WERI-Rb-1 (cell line): ENCODE data around the gene TFDP1.

Source experiments
- DNase-seq: peaks from one replicate; pipeline ENCODE4 v3.0.0-alpha.2; 2020
- H3K27ac ChIP-seq: fragments of 250-450 bp; sonication (Bioruptor Pico); 2 replicates; pipeline ENCODE4 v1.5.1; 2020; ENCODE audit warnings: mild to moderate bottlenecking, moderate library complexity
- H3K27me3 ChIP-seq: fragments of 250-450 bp; sonication (Bioruptor Pico); 2 replicates; pipeline ENCODE4 v1.5.1; 2021; ENCODE audit warnings: mild to moderate bottlenecking, low read depth, moderate library complexity; ENCODE audit not compliant: insufficient read depth, severe bottlenecking
- H3K36me3 ChIP-seq: fragments of 250-450 bp; sonication (Bioruptor Pico); 2 replicates; pipeline ENCODE4 v1.5.1; 2020; ENCODE audit warnings: mild to moderate bottlenecking, moderate library complexity
- H3K4me3 ChIP-seq: 2 replicates; pipeline ENCODE4 v1.5.1; 2011; ENCODE audit warnings: low read depth, mild to moderate bottlenecking, control low read depth, low read length
- H3K9me3 ChIP-seq: fragments of 250-450 bp; sonication (Bioruptor Pico); 2 replicates; pipeline ENCODE4 v1.5.1; 2021; ENCODE audit warnings: mild to moderate bottlenecking, moderate library complexity; ENCODE audit not compliant: severe bottlenecking
- CTCF ChIP-seq: IDR thresholded peaks from 2 replicates; pipeline ENCODE4 v1.5.1; 2011; ENCODE audit warnings: low read depth, mild to moderate bottlenecking, control low read depth, inconsistent platforms, low read length

Gene TFDP1

DNA sequence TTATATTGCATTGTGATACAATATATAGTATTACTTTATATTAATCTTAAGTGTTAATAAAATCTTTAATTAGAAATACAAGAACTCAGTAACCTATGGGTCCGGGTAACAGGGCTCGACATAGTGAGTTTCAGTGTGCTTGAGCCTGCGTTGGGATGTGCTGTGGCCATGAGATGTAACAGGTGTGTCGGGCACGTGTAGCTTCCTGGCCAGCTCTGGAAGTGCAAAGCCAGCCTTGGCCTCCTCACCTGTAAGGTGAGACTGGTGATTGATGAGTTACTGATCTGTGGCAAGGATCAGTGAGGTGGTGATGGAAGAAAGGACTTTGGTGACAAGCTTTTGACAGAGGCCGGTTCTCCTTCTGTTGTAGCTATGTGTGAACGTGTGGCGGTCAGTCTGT is 54.3 kb downstream of the TFDP1 start:
- Histone ChIP-seq H3K27me3 (no peaks in the 10 kb centered on the region), H3K36me3 (peaks cover 88% of the 10 kb centered on the region), H3K27ac (no peak overlapping the region), H3K4me3 (no peak overlapping the region), H3K9me3 (peaks cover 8% of the 10 kb centered on the region)
- TF ChIP-seq CTCF = no peak
- no peak for DNase-seq

- peaks cover 11% of the 10 kb centered on the region for H3K9me3 ChIP-seq
- H3K4me3 ChIP-seq = no peak overlapping the region
- DNase-seq = peak; percentile 8
- no peak for TF ChIP-seq CTCF
- H3K36me3 ChIP-seq = peaks cover 78% of the 10 kb centered on the region
- H3K27me3 ChIP-seq = no peaks in the 10 kb centered on the region
- H3K27ac ChIP-seq = no peak overlapping the region
Observed at GRCh38 chr13:113639616-113640262, 55.2 kb downstream of the TFDP1 start.

DNA sequence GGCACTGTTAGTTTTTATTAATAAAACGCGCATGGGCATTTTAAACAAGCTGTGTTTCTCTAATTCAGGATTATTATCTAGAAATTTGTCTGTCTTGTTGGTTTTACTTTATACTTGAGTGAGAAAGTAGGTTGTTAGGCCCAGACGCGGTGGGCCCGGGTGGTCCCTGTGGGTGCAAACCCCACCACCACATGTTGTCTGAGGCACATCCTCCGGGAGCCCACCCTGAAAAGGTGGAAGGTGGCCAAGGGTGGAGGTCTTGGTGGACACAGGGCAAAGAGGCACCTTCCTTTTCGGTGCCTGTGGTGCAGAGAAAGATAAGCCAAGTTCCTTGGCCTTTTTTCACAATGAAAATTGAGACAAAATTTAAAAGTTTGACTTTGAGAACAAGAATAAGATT is 56.9 kb downstream of the TFDP1 start:
- H3K27me3 ChIP-seq = no peaks in the 10 kb centered on the region
- no peak overlapping the region for H3K27ac ChIP-seq
- H3K4me3 ChIP-seq = no peak overlapping the region
- H3K36me3 ChIP-seq = peaks cover 66% of the 10 kb centered on the region
- no peak for TF ChIP-seq CTCF
- DNase-seq = no peak
- H3K9me3 ChIP-seq = peaks cover 11% of the 10 kb centered on the region

DNA sequence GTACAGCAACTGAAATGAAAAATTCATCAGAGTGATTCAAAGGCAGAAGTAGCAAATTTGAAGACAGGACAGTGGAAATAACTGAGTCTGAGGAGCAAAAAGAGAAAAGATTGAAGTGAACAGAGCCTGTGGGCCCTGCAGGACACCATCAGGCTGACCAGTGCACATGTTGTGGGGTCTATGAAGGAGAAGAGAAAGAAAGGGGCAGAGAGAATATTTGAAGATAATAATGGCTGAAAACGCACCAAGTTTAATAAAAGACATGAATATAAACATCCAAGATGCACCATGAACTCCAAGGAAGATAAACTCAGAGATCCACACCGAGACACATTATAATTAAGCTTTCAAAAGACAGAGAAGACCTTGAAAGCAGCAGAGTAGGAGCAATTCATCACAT is 58.0 kb downstream of the TFDP1 start:
- Histone ChIP-seq H3K27me3 (no peaks in the 10 kb centered on the region), H3K36me3 (peaks cover 54% of the 10 kb centered on the region), H3K9me3 (peaks cover 11% of the 10 kb centered on the region), H3K4me3 (no peak overlapping the region), H3K27ac (no peak overlapping the region)
- TF ChIP-seq CTCF = no peak
- DNase-seq = no peak

- no peaks in the 10 kb centered on the region for H3K27me3 ChIP-seq
- TF ChIP-seq CTCF = no peak
- H3K4me3 ChIP-seq = no peak overlapping the region
- H3K27ac ChIP-seq = no peak overlapping the region
- peaks cover 11% of the 10 kb centered on the region for H3K9me3 ChIP-seq
- peaks cover 44% of the 10 kb centered on the region for H3K36me3 ChIP-seq
- no peak for DNase-seq
Observed at GRCh38 chr13:113643593-113643992, 59.0 kb downstream of the TFDP1 start.

- no peak for DNase-seq
- H3K27ac ChIP-seq = no peak overlapping the region
Observed at GRCh38 chr13:113644800-113645199, 60.2 kb downstream of the TFDP1 start.

More at GRCh38 chr13:113644800-113645199, 60.2 kb downstream of the TFDP1 start:
- TF ChIP-seq CTCF = no peak
- Histone ChIP-seq H3K27me3 (no peaks in the 10 kb centered on the region), H3K4me3 (no peak overlapping the region), H3K9me3 (peaks cover 11% of the 10 kb centered on the region), H3K36me3 (peaks cover 32% of the 10 kb centered on the region)
